Activated B cell treated with CpG ODN at 0.5 μM for 24 hours (primary cell): ENCODE measurements around the gene PPIL6. TPM values are rescaled to one million over a fixed set of nuclear protein-coding genes. Genes with fewer than 3 reads are reported as not detected.

Experiments used
- ATAC-seq: fragments of 200-7000 bp; cut with Tn5 transposase; one replicate; pipeline ENCODE4 v1.10.0; 2021; ENCODE audit warnings: low read depth, mild to moderate bottlenecking, moderate library complexity
- CTCF ChIA-PET: fragments of 350-600 bp; sonication (Branson Sonifier 250); formaldehyde crosslinking; loops from one replicate; lab custom pipeline; 2021; ENCODE audit warnings: antibody characterized with exemption; lab: Charles Lee
- POLR2A ChIA-PET: fragments of 350-600 bp; sonication (Branson Sonifier 250); formaldehyde crosslinking; loops from one replicate; lab custom pipeline; 2021; ENCODE audit warnings: antibody characterized with exemption; lab: Charles Lee
- DNase-seq: peaks from one replicate; pipeline ENCODE4 v3.0.0; 2022
- H3K27ac Mint-ChIP-seq: one replicate; pipeline ENCODE4 v1.8.0; 2020; ENCODE audit warnings: mixed read lengths
- H3K27me3 Mint-ChIP-seq: one replicate; pipeline ENCODE4 v1.8.0; 2021; ENCODE audit warnings: mixed read lengths
- H3K36me3 Mint-ChIP-seq: one replicate; pipeline ENCODE4 v1.8.0; 2021; ENCODE audit warnings: low read depth, mixed read lengths
- H3K4me1 Mint-ChIP-seq: one replicate; pipeline ENCODE4 v1.8.0; 2021; ENCODE audit warnings: mixed read lengths
- H3K4me3 Mint-ChIP-seq: one replicate; pipeline ENCODE4 v1.8.0; 2020; ENCODE audit warnings: mild to moderate bottlenecking, mixed read lengths
- H3K9me3 Mint-ChIP-seq: one replicate; pipeline ENCODE4 v1.8.0; 2020; ENCODE audit warnings: mixed read lengths
- intact Hi-C: fragments of 100-400 bp; cut with micrococcal nuclease; formaldehyde crosslinking; loops from one replicate; pipeline ENCODE4 v1.15.1; 2024
- total RNA-seq: library from RNA; stranded (reverse); gene quantifications from 2 replicates; pipeline ENCODE4 v1.2.3, GENCODE V29; 2022
- TF ChIP-seq, protein P1 (sequence below): fragments of 200-600 bp; IDR thresholded peaks from one replicate; pipeline ENCODE4 v1.8.0; 2022; ENCODE audit warnings: antibody characterized with exemption, mild to moderate bottlenecking

PPIL6 gene
- total RNA-seq, 1 donor from 2014 or later = 0.91 TPM

DNA sequence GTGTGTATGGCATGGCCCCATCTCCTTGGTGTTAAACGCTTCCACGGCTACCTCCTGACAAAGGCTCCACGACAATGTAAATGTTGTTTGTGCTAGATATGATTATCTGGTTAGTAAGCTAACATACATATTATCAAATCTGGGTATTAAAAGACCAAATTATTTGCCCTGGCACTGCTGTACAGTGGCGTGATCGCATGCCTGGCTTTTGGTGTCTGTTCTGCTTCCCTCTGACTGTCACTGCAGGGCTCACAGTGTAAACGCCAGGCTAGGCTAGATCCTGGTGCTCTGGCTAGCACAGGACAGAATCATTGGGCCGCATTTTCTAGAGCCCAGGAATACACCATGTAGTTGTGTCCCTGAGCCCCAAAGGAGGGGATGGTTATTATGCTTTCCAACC is 96.9 kb downstream of the PPIL6 start:
- H3K4me3 Mint-ChIP-seq = no peak overlapping the region
- intact Hi-C loops = no loop called here
- no peaks in the 10 kb centered on the region for H3K27me3 Mint-ChIP-seq
- ATAC-seq (no peak), DNase-seq (no peak)
- H3K27ac Mint-ChIP-seq = no peak overlapping the region
- TF ChIP-seq, protein P1, sequence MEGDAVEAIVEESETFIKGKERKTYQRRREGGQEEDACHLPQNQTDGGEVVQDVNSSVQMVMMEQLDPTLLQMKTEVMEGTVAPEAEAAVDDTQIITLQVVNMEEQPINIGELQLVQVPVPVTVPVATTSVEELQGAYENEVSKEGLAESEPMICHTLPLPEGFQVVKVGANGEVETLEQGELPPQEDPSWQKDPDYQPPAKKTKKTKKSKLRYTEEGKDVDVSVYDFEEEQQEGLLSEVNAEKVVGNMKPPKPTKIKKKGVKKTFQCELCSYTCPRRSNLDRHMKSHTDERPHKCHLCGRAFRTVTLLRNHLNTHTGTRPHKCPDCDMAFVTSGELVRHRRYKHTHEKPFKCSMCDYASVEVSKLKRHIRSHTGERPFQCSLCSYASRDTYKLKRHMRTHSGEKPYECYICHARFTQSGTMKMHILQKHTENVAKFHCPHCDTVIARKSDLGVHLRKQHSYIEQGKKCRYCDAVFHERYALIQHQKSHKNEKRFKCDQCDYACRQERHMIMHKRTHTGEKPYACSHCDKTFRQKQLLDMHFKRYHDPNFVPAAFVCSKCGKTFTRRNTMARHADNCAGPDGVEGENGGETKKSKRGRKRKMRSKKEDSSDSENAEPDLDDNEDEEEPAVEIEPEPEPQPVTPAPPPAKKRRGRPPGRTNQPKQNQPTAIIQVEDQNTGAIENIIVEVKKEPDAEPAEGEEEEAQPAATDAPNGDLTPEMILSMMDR = no peak
- H3K4me1 Mint-ChIP-seq = no peaks in the 10 kb centered on the region
- no peaks in the 10 kb centered on the region for H3K9me3 Mint-ChIP-seq
- ChIA-PET POLR2A (no interaction called here), CTCF (no interaction called here)
- no peaks in the 10 kb centered on the region for H3K36me3 Mint-ChIP-seq

DNA sequence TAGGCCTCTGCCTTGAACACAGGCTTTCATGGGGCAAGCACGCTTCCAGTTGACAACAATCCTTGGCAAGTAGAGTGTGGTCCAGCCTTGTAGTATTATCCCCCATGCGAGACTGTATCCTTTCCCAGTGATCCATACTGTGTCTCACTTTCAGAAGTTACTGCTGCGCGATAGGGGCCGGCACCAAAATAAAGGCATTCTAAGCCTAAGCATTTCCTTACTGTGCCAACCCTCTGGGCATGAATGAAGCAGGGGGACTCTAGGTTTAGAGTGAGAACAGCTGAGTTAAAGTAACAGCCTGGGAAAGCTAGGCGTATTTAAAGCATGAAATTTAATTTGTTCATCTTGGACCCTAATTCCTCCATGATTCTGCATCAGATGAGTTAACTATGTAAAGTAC is 97.5 kb downstream of the PPIL6 start:
- intact Hi-C loops = no loop called here
- H3K27me3 Mint-ChIP-seq = no peaks in the 10 kb centered on the region
- H3K4me3 Mint-ChIP-seq = no peak overlapping the region
- ATAC-seq (no peak), DNase-seq (no peak)
- CTCF ChIA-PET = no interaction called here
- H3K27ac Mint-ChIP-seq = no peak overlapping the region
- POLR2A ChIA-PET = no interaction called here
- no peaks in the 10 kb centered on the region for H3K9me3 Mint-ChIP-seq
- TF ChIP-seq, protein P1 = no peak
- no peaks in the 10 kb centered on the region for H3K36me3 Mint-ChIP-seq
- H3K4me1 Mint-ChIP-seq = no peaks in the 10 kb centered on the region

DNA sequence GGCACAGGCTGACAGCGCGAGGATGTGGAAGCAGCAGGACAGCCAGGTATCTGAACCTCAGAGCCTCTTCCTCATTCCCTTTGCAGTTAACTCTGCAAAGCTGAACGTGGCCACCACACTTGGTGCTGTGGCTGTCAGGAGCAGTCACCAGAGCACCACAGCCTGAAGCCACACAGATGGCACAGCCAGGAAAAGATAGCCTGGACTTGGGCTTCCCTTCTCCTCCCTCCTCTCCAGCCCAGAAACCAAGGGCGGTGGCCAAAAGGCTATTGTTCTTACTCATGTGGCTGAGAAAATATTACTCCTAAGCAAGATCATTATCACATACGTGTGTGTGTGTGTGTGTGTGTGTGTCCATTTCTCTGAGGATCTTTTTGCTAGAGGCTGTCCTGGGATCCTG is 97.9 kb downstream of the PPIL6 start:
- no peak overlapping the region for H3K27ac Mint-ChIP-seq
- no peaks in the 10 kb centered on the region for H3K27me3 Mint-ChIP-seq
- DNase-seq (no peak), ATAC-seq (no peak)
- intact Hi-C loops = no loop called here
- no peaks in the 10 kb centered on the region for H3K9me3 Mint-ChIP-seq
- TF ChIP-seq, protein P1 = no peak
- H3K36me3 Mint-ChIP-seq = no peaks in the 10 kb centered on the region
- POLR2A ChIA-PET = no interaction called here
- no peaks in the 10 kb centered on the region for H3K4me1 Mint-ChIP-seq
- no peak overlapping the region for H3K4me3 Mint-ChIP-seq
- CTCF ChIA-PET = no interaction called here

DNA sequence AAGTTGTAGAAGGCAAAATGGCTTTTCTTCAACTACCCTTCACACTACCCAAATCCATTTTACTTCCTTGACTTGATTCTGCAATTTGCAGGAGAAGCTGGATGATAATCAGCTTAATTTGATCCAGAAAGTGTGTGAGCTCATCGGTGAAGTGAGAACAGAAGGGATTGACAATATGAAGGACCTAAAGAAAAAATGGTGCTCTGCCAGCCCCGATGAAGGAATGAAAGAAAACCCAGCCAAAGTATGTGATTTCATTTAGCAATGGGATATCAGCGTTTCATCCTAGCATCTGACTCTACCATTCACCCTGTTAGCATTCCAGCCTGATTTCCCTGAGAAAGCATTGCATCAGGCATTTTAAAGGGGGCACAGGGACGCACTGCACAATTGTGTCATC is 99.6 kb downstream of the PPIL6 start:
- intact Hi-C loops = no loop called here
- Mint-ChIP-seq H3K27ac (no peak overlapping the region), H3K9me3 (no peaks in the 10 kb centered on the region), H3K36me3 (no peaks in the 10 kb centered on the region), H3K4me3 (no peak overlapping the region), H3K27me3 (no peaks in the 10 kb centered on the region), H3K4me1 (no peaks in the 10 kb centered on the region)
- TF ChIP-seq, protein P1 = no peak
- ChIA-PET CTCF (no interaction called here), POLR2A (no interaction called here)
- DNase-seq (no peak), ATAC-seq (no peak)

Other genes with a start within 250 kb of the PPIL6 start
- 165 and 189 TPM in 2 replicates for gene CD164, start 58.2 kb downstream of the PPIL6 start, total RNA-seq
- 24.9 and 28.2 TPM in 2 replicates for gene SMPD2, start 96 bp upstream of the PPIL6 start, total RNA-seq
- gene MICAL1, start 15.1 kb upstream of the PPIL6 start, total RNA-seq = 104 and 120 TPM in 2 replicates
- gene ZBTB24, start 42.6 kb upstream of the PPIL6 start, total RNA-seq = 22.8 and 25.4 TPM in 2 replicates